ENCODE data around the gene SLC34A3. TPM values are rescaled to one million over a fixed set of nuclear protein-coding genes. Genes with fewer than 3 reads are reported as not detected.
A peak's percentile ranks its signal among the peaks of the same experiment; 100 is the strongest.
"Not testable (repeated sequence)": the region's sequence is repeated elsewhere in the genome, so short reads cannot be mapped to it uniquely, and the experiment has no call there.

SLC34A3 gene
- polyA plus RNA-seq, 4 donors = 4.7 to 11.9 (median 7.3) TPM

DNA sequence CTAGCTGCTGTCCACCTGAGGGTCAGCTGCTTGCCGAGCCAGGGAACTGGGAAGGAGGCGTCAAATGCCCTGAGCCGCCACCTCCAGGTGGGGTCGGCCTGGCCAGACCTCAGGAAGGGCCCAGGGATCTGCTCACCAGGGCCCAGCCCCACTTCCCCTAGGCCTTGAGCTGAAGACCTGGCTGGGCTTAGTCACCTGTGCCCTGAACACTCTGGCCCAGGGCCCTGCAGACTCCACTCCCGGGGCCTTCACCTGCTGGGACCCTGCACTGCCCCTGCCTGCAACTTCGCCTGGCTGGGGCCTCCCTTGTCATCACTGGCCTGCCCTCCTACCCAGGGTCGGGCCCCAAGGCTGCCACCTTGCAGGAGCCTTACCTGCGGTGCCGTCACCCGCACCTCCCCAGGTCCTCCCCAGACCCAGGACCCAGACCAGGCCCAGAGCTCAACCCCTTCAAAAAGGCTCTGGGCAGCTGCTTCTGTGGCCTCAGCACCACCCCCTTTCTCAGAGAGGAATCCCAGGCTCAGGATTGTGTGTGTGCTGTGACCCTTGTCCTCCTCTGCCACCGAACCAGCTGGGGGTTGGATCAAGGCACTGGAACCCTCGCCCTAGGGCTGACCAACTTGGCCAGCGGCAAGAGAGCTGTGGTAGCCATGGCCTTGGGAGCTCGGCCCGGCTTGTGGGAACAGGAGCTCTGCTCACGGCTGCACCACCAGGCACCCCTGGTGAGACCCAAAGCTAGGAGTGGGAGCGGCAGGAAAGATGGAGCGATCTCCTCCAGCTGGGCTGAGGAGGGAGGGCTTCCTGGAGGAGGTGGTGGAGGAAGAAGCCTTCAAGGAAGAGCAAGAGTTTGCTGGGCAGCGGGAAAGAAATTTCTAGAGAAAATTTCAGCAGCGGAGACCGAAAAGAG is 23.3 kb downstream of the SLC34A3 start:
- DNase-seq (ENCODE audit: low read depth in 4 of 4, low spot score in 3 of 4) = no peak

DNA sequence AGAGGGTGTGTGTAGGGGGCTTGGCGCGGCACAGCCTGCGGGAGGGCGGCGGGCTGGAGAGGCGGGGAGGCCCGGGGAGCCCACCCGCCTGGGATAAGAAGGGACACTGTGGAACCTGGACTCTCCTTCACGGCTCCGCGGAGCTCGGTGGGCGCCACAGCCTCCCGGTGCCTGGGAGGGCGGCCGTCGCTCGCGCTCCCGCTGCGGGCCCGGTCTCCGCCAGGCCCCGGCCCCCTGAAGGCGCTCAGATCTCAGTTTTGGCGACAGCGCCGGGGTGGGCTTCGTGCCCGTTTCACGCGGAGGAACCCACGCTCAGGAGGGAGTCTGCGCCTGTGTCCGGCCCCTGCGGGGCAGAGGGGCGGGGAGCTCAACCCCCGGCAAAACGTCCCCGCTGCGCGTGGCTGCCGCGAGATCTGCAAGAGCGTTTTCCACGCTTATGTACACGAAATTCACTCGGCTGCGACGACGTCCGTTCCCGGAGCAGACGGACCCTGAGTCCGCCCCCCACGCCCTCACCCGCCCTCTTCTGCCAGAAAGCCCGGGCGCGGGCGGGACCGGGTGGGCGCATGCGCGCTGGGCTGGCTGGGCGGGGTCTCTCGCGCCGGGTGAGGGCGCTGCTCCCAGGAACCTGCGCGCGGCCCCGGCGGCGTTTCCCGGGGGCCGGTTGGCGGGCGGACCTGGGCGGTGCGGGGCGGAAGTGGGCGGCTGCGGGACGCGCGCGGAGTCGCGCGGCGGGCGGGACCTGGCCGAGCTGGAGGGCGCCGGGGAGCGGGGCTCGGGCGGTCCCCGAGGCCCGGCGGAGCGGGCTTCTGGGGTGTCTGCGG is 24.1 kb downstream of the SLC34A3 start, which contains the start of gene NELFB:
TSS of gene NELFB (plus strand) at position 704 of the 824 bp plus-strand sequence.
- peak; percentile 80 to 86 (median 84) for DNase-seq (ENCODE audit: low read depth in 4 of 4, low spot score in 3 of 4)

DNA sequence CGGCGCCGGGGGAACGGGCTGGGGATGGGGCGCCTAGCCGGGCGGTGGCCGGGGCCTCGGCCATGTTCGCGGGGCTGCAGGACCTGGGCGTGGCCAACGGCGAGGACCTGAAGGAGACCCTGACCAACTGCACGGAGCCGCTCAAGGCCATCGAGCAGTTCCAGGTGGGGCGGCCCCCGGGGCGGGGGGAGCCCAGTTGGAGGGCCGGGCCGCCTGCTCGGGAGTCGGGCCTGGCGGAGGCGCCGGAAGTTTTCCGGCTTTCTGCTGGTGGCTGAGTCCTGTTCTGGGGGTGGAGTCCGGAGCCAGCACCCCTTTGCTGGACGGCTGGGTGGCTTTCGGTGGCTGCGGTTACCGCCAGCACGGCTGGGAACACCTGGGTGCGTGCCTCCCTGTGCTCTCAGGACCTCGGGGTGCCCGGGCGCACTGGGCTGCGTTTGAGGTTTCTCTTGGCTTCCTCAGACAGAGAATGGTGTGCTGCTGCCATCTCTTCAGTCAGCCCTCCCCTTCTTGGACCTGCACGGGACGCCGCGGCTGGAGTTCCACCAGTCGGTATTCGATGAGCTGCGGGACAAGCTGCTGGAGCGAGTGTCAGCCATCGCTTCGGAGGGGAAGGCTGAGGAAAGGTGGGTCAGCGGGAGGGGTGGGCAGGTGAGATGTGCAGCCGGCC is 24.9 kb downstream of the SLC34A3 start:
- no peak for DNase-seq (ENCODE audit: low read depth in 4 of 4, low spot score in 3 of 4)

DNA sequence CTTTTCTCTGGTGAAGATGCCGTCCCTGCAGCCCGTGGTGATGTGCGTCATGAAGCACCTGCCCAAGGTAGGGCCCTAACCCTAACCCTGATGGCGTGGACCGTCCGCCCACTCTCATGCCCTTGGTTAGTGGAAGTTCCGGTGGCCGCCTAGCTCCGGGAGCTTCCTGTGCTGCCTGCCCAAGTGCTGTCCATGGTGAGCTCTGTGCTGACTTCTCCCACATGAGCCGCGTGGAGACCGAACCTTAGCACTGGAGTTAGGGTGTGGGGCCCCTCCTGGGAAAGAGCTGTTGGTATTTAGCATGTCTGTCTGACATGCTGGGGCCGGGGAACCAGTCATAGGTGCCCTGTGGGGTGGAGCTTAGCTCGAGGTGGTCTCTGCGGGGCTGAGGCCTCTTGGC is 25.7 kb downstream of the SLC34A3 start:
- DNase-seq (ENCODE audit: low read depth in 4 of 4, low spot score in 3 of 4) = no peak

DNA sequence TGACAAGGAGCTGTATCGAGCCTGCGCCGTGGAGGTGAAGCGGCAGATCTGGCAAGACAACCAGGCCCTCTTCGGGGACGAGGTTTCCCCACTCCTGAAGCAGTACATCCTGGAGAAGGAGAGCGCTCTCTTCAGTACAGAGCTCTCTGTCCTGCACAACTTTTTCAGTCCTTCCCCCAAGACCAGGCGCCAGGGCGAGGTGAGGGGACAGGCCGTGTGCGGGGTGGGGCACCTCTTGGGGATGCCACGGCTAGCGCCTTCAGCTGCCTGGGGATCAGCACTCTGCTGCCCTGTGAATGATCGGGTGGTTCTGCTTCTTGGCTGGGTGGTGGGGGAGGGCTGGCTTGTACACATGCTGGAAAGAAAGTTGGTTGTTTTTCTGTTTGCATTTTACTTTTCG is 26.2 kb downstream of the SLC34A3 start:
- no peak for DNase-seq (ENCODE audit: low read depth in 4 of 4, low spot score in 3 of 4)

DNA sequence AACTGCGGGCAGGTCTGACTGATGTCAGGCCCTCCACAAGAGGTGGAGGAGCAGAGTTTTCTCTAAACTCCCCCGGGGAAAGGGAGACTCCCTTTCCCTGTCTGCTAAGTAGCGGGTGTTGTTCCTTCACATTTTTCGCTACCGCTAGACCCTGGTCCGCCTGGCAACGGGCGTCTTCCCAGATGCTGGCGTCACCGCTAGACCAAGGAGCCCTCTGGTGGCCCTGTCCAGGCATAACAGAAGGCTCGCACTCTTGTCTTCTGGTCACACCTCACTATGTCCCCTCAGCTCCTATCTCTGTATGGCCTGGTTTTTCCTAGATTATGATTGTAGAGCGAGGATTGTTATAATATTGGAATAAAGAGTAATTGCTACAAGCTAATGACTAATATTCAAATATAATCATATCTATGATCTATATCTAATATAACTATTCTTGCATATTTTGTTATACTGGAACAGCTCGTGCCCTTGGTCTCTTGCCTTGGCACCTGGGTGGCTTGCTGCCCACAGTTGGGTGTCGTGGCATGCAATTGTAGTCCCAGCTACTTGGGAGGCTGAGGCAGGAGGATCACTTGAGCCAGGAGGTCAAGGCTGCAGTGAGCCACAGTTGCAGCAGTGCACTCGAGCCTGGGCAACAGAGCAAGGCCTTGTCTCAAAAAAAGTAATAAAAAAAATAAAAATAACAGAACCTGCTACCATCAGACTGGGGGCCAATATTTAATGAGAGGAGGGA is 31.6 kb downstream of the SLC34A3 start:
- DNase-seq (ENCODE audit: low read depth in 4 of 4, low spot score in 3 of 4) = not testable (repeated sequence)

DNA sequence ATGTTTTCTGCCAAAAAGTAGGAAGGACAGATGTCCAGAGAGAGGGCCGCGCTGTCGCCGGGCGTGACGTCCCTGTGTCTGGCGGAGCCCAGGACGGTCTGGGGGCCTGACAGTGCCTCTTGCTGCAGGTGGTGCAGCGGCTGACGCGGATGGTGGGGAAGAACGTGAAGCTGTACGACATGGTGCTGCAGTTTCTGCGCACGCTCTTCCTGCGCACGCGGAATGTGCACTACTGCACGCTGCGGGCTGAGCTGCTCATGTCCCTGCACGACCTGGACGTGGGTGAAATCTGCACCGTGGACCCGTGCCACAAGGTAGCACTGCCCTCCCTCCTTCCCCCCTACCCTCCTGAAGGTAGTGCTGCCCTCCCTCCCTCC is 32.2 kb downstream of the SLC34A3 start:
- DNase-seq (ENCODE audit: low read depth in 4 of 4, low spot score in 3 of 4) = no peak

DNA sequence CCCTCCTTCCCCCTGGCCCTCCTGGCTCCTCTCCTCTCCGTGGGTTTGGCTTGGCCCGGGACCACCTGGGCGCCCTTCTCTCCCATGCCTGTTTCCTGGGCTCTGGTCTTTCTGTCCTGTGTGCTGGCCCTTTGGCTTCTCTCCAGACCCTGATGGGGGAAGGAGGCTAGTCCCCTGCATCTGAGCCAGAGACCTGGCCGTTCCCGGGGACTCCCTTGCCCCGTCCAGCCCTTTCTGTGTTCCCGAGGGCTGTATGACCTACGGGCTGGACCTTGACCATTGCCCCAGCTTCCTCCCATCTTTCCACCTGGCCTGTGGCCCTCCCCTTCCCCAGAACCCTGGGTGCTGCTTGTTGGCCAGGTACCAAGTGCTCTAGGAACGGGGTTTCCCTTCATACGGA is 32.8 kb downstream of the SLC34A3 start:
- no peak for DNase-seq (ENCODE audit: low read depth in 4 of 4, low spot score in 3 of 4)

DNA sequence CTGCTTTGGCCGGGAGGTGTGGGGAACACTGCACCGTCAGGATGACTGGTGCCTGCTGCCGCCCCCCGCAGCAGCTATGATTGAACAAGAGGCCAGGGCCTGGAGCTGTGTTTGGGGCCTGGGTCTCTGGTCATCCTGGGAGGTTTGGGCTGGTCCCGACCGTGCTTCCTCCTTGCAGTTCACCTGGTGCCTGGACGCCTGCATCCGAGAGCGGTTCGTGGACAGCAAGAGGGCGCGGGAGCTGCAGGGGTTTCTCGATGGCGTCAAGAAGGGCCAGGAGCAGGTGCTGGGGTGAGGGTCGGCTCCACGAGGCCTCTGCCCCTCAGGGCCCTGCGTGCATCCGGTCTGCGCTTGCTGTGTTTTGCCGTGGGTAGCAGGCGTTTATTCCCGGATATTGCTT is 33.4 kb downstream of the SLC34A3 start:
- DNase-seq (ENCODE audit: low read depth in 4 of 4, low spot score in 3 of 4) = no peak

DNA sequence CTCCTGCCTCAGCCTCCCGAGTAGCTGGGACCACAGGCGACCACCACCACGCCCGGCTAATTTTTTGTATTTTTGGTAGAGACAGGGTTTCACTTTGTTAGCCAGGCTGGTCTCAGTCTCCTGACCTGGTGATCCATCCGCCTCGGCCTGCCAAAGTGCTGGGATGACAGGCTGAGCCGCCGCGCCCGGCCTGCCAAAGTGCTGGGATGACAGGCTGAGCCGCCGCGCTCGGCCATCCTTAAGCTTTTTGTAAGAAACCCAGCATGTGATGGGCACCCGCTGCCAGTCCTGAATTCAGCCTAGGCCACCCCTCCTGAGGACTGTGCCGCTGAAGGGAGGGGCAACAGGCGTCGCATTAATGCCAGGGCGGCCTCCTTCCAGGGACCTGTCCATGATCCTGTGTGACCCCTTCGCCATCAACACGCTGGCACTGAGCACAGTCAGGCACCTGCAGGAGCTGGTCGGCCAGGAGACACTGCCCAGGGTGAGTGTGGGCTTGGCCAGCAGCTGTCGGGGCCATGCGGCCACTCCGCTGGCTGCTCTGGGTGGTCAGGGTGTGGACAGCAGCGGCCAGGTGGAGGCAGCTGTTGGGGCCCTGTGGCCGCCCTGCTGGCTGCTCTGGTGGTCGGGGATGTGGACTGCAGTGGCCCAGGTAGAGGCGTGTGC is 34.9 kb downstream of the SLC34A3 start:
- DNase-seq (ENCODE audit: low read depth in 4 of 4, low spot score in 3 of 4) = no peak

DNA sequence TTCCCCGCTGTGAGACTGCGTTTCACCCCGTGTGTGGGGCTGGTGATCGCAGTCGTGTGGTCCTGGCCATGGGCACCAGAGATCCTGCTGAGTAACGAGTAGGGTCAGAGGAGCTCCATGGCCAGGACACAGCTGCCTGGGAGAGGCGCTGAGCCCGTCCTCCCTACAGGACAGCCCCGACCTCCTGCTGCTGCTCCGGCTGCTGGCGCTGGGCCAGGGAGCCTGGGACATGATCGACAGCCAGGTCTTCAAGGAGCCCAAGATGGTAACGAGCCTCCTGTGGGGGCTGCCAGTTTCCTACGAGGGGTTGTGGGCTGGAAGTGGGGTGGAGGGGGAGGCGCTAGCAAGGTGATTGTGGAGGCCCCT is 35.4 kb downstream of the SLC34A3 start:
- no peak for DNase-seq (ENCODE audit: low read depth in 4 of 4, low spot score in 3 of 4)

DNA sequence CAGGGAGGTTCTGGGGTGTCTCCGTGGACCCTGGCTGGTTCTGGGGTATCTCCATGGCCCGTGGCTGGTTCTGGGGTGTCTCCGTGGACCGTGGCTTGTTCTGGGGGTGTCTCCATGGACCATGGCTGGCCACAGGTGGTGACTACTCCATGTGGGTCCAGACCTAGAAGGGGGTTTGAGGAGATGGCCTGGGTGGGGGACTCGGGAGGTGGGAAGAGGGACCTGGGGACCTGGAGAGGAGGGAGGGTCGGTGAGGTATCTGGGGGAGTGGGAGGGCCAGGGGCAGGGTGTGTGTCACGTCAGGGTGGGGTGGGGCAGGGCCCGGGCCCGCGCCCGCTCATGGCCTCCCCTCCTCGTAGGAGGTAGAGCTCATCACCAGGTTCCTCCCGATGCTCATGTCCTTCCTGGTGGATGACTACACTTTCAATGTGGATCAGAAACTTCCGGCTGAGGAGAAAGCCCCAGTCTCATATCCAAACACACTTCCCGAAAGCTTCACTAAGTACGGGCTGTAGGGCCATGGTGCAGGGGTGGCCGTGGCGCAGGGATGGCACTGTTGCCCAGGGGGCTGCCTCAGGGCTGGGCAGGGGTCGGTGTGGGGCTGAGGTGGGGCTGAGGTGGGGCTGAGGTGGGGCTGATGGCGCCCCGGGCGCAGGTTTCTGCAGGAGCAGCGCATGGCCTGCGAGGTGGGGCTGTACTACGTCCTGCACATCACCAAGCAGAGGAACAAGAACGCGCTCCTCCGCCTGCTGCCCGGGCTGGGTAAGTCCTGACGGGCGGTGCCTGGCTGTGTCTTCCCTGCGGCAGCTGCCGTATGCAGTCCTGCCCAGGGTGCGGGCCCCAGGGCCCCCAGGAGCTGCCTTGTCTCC is 36.1 kb downstream of the SLC34A3 start:
- DNase-seq (ENCODE audit: low read depth in 4 of 4, low spot score in 3 of 4) = no peak

DNA sequence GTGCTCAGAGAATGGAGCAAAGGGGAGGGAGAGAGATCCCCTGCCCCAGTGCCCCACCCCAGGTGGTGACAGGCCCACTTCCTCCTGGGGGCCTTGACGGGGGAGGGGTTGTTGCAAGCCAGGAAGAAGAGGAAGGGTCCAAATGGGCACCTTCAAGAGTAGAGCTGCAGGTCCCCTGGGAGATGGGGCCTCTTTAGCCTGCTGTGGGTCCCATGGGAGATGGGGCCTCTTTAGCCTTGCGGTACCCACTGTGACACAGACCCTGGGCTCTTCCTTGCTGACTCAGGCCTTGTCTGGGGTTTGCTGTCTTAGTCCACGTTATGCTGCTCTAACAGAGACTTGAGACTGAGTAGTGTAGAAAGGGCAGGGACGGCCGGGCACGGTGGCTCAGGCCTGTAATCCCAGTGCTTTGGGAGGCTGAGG is 37.2 kb downstream of the SLC34A3 start:
- DNase-seq (ENCODE audit: low read depth in 4 of 4, low spot score in 3 of 4) = no peak

DNA sequence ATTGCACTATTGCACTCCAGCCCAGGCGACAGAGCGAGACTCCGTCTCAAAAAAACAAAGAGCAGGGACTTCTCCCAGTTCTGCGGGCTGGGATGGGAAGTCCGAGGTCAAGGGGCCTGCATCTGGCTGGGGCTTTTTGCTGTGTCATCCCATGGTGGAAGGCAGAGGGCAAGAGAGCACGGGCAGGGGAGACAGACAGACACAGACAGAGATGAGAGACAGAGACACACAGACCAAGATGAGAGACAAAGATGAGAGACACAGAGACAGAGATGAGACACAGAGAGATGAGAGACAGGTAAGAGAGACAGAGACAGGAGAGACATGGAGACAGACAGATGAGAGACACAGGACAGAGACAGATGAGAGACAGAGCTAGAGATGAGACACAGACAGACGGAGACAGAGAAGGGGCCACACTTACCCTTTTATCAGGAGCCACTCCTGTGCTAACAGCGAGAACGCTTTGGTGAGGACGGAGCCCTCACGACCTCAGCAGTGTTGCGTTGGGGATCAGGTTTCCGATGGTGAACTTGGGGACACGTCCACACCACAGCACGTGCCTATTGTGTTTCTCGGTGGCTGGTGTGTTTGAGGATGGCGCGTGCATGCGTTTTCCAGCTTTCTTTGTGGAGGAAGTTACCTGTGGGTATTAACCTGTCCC is 38.0 kb downstream of the SLC34A3 start:
- DNase-seq (ENCODE audit: low read depth in 4 of 4, low spot score in 3 of 4) = no peak

DNA sequence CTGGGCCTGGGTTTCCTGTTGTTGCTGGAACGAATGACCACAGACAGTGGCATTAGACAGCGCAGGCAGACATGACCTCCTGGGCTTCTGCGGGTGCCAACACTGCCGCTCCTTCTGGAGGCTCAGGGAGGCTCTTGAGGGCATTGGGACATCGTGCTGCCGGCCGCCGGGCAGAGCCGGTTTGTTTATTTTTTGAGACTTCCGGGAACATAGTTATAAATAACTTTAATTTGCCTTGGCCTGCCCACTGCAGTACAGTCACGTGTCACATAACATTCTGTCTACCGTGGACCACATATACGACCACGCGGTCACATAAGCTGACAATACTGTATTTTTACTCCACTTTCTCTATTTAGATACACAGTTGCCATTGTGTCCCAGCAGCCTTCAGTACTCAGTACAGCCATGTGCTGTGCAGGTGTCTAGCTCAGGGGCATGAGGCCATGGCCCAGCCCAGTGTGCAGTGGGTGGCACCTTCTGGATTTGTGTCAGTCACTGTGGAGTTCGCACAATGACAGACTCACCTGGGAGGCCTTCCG is 38.6 kb downstream of the SLC34A3 start:
- no peak for DNase-seq (ENCODE audit: low read depth in 4 of 4, low spot score in 3 of 4)

DNA sequence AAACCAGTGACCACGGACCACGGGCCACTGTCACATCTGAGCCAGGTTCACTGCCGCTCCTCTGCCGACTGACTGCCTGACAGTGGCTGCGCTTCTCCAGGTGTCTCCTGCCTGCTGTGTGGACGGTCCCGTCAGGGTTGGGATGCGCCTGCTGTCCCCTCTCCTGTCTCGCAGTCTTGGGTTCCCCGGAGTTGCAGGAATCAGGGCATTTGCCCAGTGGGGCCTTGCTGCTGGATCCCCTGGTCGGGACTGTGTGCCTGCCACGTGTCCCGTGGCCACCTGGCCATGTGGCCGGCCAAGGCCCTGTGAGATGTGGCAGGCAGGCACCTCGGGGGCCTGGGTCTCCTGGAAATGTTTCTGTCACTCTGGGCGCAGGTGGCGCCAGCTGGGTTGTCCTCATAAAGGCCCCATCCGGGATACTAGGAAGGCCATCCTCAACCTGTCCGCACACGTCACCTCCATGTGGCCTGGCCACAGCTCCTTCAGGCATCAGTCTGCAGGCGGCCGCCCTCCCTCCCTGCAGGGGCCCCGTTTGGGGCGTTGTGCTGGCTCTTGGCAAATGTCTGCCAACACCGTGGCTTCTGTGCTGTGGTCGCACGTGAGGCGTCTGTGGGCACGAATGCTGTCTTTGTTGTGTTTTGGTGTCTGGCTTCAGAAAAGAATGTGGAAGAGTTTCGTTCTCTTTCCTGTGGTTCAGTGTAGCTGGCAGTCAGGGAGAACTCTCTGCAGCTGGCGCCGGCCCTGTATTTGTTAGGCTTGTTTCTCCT is 40.4 kb downstream of the SLC34A3 start:
- DNase-seq (ENCODE audit: low read depth in 4 of 4, low spot score in 3 of 4) = no peak

DNA sequence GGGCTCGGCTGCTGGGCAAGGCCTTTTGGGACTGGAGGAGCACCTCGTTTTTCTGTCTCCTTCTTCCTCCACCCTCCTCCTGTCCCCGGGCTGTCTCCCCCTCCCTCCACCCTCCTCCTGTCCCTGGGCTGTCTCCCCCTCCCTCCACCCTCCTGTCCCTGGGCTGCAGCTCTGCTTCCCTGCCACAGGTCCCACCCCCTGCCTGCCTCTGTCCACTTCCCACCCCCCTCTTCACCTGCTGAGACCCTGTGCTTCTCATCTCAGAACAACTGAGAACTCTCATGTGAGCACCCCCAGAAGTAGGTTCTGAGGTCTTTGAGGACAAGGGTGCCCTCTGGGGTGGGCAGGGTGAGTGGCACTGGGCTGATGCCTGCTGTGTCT is 41.0 kb downstream of the SLC34A3 start:
- no peak for DNase-seq (ENCODE audit: low read depth in 4 of 4, low spot score in 3 of 4)
